Cardiac fibroblast (primary cell): Measurements from ENCODE around the gene SOD1.

Experiments
- DNase-seq, 2 donors: peaks; one replicate each; pipeline versions ENCODE4 v3.0.0 to v3.0.0-alpha.2; 2010; ENCODE audit warnings: low read depth in 2 of 2
- H3K4me3 ChIP-seq, 2 donors: replicated peaks in 1 of 2; 1 replicate in 1 of 2; 2 replicates in 1 of 2; pipeline ENCODE4 v1.5.1; 2011; ENCODE audit warnings: low read depth in 2 of 2, low read length in 2 of 2, mild to moderate bottlenecking in 2 of 2, moderate library complexity in 1 of 2
- CTCF ChIP-seq: IDR thresholded peaks from one replicate; pipeline ENCODE4 v1.5.1; 2011; ENCODE audit warnings: low read depth, mild to moderate bottlenecking, low read length, inconsistent platforms

SOD1 gene

DNA sequence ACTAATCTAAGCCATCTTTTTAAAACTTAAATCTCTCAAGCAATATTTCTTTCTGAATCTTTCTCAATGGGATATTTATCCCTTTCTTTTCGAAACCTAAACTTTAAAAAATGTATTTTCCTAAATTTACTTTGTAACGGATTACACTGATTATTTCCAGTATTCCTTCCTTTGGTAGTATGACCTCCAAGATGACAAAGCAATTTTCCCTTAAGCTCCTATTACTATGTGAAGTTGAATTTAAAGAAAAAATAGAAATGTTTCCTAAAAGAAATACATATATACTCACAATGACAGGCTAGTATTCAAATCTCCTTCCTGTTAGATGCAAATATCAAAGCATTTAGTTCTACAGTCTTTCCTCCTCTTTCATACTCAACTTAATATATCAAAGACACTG, 56.6 kb downstream of the SOD1 start:
- DNase-seq: no peak
- no peak for TF ChIP-seq CTCF
- H3K4me3 ChIP-seq: no peak overlapping the region
